Stimulated activated CD8-positive, alpha-beta memory T cell treated with anti-CD3 and anti-CD28 coated beads, Interleukin-4, amount 100 ng/mL, for 1 hour (primary cell): Measurements from ENCODE around the gene TCTN1.
"Not testable (repeated sequence)": the region's sequence is repeated elsewhere in the genome, so short reads cannot be mapped to it uniquely, and the experiment has no call there.

ENCODE experiments used
- DNase-seq, 2 donors: peaks; one replicate each; pipeline ENCODE4 v3.0.0-alpha.2; 2020; ENCODE audit warnings: low read depth in 2 of 2, low spot score in 1 of 2

TCTN1 gene

DNA sequence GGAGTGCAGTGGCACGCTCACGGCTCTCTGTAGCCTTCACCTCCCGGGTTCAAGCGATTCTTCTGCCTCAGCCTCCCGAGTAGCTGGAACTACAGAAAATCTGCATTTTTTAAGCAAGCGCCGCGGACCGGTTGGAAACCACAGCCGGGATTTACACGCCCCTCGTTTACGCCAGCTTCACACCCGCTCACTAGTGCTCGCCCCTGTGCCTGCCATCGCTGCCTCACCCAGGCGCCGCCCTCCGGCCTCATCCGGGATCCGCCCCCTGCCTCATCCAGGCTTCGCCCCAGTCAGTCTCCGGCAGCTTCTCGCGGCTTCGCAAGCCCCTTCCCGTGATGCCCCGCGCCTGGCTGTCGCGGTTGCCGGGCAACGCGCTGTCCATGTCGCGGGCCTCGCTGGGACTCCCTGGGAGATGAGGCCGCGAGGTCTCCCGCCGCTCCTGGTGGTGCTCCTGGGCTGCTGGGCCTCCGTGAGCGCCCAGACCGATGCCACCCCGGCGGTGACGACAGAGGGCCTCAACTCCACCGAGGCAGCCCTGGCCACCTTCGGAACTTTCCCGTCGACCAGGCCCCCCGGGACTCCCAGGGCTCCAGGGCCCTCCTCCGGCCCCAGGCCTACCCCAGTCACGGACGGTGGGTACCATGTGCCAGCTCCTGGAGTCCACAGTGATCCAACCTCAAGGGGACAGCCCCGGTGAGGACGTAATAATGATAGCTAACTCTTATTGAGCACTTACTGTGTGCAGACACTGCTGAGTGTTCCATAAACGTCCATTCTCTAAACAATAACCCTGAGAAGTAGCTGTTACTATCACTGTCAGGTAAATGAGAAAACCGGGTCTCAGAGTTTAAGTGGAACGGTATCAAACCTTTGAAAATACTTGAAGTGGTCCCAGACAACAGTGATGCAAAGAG is at the start of gene TCTN1:
Gene TCTN1, plus strand, starts transcription at position 359 of the 914 bp plus-strand sequence. Its CDS starts 54 bp downstream, at position 413.
- peak; percentile 89 to 92 for DNase-seq

- DNase-seq = no peak
Measured at GRCh38 chr12:110564471-110564991, 49.4 kb upstream of the TCTN1 start.

DNA sequence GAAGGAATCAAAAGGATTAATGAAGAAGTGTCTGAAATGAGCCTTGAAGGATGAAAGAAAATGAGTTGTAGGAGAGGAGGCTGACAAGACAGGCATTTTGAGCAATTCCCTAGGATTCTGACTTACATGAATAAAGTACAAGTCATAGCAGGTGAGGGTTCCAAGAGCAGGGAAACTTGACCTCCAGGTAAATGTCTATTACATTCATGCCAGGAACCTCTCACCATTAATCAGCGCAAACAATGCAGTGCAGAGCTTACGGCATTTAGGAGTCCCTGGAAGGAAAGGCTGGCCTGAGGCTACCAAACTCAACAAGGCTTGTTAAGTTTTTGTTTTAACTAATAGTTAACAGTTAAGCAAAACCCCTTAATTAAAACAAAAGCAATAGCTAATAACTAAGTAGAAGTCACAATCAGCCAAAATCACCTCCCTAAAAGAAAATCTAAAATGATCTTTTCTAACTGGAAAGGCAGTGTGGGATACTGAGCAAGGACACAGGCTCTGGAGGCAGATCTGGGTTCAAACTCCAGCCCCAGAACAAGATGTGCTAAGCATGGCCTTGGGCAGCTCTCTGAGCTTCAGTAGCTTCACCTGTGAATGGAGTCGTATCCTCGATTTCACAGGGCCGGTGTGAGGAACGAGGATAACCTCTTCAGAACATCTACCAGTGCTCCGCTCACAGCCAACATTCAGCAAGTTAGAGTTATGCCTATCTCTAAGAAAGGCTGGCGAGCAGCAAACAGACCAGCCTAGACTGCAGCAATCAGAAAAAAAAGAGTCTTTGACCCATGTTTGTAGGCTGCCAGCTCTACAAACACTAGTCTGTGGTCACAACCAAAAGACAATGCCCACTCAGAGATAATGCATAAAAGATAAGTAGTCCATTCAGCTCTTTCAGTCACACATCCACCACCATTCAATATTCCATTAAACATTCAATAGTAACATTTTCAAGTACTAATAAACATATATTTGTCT is 47.7 kb upstream of the TCTN1 start:
- no peak for DNase-seq

DNA sequence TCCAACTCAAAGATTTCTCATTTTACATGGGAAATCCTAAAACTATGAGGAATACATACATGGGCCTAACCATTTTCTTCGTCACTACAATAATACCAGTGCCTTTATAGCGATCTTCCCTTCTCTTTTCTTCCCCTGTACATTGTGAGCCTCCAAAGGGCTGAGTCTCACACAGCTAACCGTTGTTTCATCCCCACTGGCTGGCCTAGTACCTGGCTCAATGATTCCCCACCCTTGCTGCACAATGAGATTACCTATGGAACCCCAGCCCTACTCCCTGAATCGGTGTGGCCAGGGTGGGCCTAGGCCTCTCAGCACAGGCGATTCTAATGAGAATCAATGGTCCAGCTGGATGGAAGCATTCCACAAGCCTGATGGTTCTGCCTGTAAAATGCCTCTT is 46.9 kb upstream of the TCTN1 start:
- DNase-seq = no peak

DNA sequence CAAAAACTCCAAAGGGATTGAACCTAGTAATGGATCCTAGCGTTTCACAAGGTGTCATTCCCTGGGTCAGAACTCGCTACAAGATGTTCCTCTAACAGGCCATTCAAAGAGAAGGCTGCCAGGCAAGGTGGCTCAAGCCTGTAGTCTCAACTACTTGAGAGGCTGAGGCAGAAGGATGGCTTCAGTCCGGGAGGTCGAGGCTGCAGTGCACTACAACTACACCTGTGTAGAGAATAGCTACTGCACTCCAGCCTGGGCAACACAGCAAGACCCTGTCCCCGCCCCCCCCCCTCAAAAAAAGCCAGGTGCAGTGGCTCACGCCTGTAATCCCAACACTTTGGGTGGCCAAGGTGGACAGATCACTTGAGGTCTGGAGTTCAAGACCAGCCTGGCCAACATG is 45.2 kb upstream of the TCTN1 start:
- no peak for DNase-seq

GRCh38 chr12:110569838-110570237 is 44.1 kb upstream of the TCTN1 start:
- not testable (repeated sequence) for DNase-seq

GRCh38 chr12:110570798-110571197 is 43.1 kb upstream of the TCTN1 start:
- DNase-seq = not testable (repeated sequence)

DNA sequence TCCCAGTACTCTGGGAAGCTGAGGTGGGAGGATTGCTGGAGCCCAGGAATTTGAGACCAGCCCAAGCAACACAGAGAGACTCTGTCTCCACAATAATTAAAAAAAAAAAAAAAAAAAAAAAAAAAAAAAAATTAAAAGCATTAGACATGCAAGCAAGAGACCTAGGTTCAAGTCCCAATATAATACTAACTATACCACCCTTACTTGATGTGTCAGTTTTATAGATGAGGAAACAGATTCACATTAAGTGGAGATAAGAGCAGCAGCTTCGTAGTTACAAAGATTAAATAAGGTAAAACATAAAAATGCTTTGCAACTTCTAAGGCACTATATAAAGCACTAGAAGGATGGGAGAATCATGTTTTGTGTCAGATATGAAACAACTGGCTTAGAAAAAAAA is 39.9 kb upstream of the TCTN1 start:
- DNase-seq = no peak

DNA sequence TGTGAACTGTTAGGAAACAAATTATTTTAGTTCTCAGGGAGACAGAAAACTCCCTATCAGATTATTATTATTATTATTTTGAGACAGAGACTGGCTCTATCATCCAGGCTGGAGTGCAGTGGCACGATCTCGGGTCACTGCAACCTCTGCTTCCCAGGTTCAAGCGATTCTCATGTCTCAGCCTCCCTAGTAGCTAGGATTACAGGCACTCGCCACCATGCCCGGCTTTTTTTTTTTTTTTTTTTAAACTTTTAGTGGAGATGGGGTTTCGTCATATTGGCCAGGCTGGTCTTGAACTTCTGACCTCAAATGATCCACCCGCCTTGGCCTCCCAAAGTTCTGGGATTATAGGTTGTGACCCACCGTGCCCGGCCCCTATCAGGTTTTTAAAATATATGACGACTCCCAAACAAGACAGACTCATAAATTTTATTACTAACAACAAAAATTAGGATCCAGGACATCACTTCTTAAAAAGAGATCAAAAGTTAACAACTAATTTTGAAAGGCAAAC is 39.2 kb upstream of the TCTN1 start:
- DNase-seq = not testable (repeated sequence)

DNA sequence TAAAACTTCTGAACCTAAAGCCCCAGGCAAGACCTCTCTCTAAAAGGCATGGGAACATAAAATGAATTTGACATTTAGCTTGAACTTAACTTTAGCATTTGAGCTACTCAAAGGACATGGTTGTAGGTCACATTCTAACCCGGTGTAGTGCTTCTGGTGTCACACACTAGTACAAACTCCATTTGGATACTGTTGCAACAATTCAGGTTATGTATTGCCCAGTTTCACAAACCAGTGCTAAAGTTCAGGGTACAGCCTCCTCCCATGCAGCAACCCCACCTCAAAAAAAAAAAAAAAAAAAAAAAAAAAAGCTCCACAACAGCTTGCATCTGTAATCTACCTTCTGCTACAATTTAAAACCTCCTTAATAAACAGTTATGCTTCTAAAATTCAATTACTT is 38.6 kb upstream of the TCTN1 start:
- DNase-seq = no peak

DNA sequence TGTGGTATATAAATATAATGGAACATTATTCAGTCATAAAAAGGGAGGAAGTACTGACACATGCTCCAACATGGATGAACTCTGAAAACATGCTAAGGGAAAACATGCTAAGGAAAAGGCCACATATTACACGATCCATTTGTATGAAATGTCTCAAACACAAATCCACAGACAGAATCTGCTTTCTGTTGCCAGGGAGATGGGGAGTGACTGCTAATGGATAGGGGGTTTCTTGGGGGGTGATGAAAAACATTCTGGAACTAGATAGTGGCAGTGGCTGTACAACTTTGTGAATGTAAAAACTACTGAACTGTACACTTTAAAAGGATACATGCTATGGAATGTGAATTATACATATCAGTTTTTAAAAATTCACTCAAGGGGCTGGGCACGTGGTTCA is 37.4 kb upstream of the TCTN1 start:
- no peak for DNase-seq

- no peak for DNase-seq
Measured at GRCh38 chr12:110577864-110578693, 35.9 kb upstream of the TCTN1 start.

- no peak for DNase-seq
Measured at GRCh38 chr12:110578694-110579534, 35.0 kb upstream of the TCTN1 start.

DNA sequence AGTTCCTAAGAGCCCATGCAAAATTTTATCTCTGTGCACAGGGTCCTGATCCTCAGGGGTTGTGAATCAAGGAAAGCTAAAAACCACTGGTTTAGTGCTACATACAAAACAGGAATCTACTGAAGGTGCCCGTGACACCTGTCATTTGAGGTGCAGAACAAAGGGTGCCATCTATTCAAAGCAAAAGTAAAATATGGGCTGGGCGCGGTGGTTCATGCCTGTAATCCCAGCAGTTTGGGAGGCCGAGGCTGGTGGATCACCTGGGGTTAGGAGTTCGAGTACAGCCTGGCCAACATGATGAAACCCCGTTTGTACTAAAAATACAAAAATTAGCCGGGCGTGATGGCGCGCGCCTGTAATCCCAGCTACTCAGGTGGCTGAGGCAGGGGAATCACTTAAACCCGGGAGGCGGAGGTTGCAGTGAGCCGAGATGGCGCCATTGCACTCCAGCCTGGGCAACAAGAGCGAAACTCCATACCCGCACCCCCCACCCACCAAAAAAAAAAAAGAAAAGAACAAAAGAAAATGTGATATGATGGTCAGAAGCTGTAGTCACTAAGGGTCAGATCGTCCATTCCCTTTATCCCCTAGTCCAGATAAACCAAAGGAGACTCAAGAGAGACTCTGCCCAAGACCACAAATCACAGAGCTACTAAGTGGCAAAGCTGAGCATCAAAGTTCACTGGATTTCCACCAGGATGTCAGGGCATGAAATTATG is 34.2 kb upstream of the TCTN1 start:
- DNase-seq = no peak

- DNase-seq = no peak
Measured at GRCh38 chr12:110581931-110582275, 32.0 kb upstream of the TCTN1 start.

DNA sequence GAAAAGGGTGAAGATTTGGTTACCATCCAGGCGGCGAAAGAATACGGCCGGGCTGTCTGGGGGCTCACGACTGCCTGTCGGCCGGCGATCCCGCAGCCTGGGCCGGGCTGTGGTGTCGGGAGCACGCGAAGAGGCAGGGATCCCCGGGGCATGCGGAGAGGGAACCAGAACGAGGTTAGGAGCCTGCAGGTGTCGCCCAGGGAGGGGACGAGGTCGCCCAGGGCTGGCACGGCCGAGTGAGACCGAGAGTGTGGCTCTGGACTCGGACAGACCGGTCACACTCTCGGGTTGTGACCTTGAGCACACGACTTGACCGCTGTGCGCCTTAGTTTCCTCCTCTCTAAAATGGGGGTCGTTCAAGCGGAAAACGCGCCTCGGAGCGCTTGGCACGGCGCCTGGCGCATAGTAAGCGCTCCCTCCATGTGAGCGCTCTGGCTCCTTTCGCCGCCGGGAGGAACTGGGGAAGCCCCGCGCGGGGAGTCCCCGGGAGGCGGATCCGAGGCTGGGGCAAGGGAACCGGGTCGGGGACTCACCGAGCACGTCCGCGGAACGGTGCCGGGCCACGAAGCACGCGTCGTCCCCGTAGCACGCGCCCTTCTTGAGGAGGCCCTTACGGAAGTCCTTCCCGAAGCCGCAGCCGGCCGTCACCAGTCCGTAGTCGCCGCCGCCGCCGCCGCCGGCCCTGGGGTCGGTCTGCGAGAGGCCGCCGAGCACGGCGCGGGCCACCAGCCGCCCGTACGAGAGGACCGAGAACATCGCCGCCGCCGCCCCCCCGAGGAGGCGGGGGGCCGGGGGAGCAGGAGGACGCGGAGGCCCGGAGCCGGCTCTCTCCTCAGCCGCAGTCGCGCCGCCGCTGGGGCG is 31.4 kb upstream of the TCTN1 start:
- DNase-seq = peak; percentile 56 to 65

DNA sequence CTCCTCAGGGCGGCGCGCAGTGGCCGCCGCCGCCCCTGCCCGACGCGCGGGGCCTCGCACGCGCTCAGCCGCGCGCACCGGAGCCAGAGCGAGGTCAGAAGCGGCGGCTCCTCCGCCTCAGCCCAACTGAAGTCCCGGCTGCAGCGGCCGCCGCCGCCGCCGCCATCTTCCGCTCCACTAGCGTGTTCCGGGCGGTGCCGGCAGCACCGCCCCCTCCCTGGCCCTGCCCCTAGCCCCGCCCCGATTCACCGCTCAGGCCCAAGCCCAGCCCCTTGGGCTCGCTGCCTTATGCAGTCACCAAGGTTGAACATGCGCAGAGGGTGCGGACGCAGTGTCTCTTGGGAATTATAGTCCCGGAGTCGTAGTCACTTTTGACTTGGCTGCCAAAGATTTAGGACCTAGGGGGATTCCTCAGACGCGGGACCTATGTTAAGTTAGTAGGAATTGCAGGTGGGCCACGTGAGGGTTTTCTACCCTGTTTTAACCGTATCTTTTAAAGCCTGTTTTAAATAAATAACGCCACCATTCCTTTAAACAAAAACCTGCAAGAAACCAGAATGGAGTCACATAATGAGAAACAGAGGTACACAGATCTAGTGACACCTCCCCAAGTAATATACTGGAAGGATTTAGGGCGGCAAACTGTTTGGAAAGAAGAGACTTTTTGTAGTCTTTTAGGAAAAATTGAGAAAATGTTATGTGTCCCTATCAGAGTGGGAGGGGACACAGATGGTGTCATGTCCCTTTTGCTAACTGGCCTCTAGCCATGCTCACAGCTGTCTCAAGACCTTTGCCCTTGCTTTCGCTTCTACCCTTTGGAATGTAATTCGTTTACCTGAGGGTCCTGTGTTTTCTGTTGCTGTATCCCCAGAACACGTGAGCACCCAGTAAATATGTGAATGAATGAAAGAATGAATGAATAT is 30.5 kb upstream of the TCTN1 start, which contains the start of gene PPTC7:
Gene PPTC7, minus strand, starts transcription at position 182 of the 923 bp plus-strand sequence. CDS start 287 bp downstream, outside the sequence.
- peak; percentile 91 to 95 for DNase-seq
